Measurements from ENCODE around the gene PSMG2. TPM values are rescaled to one million over a fixed set of nuclear protein-coding genes. Genes with fewer than 3 reads are reported as not detected.

The PSMG2 gene
- total RNA-seq, 1 donor = 66.9 TPM

DNA sequence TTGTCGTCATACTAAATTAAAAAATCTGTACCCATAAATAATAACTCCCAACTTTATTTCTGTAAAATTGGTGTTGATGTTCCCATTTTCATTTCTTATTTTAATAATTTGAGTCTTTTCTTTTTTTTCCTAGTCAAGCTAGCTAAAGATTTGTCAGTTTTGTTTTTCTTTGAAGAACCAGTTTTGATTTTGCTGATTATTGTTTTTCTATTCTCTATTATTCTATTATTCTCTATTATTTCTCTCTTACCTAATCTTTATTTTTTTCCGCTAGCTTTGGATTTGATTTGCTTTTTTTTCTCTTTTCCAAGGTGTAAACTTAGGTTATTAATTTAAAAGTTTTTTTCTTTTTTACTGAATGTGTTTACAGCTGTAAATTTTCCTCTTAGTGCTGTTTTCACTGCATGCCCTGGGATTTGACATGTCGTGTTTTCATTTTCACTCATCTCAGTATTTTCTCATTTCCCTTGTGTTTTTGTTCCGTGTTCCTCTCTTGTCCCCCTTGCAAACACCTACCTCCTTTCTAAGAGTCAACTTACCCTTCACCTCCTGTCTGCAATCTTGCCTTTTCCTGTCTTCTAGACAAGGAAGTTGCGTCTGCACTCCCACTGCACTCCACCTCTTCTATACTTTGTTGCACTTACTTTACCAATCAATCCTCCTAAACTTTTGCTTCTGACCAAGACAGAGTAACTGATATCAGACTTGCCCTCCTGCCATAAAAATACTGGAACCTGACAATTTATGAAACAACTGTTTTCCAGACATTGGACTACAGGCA lies 18.8 kb downstream of the PSMG2 start:
- H3K4me3 ChIP-seq (ENCODE audit: low read depth, low read length) = no peak overlapping the region
- no peak for DNase-seq (ENCODE audit: low read depth)
- TF ChIP-seq, protein P1, sequence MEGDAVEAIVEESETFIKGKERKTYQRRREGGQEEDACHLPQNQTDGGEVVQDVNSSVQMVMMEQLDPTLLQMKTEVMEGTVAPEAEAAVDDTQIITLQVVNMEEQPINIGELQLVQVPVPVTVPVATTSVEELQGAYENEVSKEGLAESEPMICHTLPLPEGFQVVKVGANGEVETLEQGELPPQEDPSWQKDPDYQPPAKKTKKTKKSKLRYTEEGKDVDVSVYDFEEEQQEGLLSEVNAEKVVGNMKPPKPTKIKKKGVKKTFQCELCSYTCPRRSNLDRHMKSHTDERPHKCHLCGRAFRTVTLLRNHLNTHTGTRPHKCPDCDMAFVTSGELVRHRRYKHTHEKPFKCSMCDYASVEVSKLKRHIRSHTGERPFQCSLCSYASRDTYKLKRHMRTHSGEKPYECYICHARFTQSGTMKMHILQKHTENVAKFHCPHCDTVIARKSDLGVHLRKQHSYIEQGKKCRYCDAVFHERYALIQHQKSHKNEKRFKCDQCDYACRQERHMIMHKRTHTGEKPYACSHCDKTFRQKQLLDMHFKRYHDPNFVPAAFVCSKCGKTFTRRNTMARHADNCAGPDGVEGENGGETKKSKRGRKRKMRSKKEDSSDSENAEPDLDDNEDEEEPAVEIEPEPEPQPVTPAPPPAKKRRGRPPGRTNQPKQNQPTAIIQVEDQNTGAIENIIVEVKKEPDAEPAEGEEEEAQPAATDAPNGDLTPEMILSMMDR (IDR thresholded peaks at IDR 0.05; ENCODE audit: insufficient read depth, low read depth, low read length) = no peak

DNA sequence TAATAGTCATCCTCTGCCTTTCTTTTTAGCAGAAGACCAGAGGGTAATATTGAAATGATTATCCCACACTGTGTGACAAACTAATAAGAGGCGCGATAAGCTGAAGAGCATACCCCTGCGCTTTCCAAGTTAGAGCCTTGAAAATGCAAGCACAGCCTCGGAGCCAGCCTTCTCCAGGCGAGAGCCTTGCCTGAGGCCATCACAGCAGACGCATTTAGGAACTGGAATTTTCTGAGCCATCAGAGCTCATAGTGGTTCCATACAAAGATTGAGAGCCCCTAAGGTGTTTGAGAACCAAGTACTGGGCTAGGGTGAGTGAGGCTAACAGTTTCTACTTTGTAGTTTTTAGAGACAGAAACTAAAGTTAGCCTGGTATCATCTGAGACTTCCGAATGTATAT lies 19.9 kb downstream of the PSMG2 start:
- TF ChIP-seq, protein P1 (IDR thresholded peaks at IDR 0.05; ENCODE audit: insufficient read depth, low read depth, low read length) = no peak
- H3K4me3 ChIP-seq (ENCODE audit: low read depth, low read length) = no peak overlapping the region
- DNase-seq (ENCODE audit: low read depth) = no peak

DNA sequence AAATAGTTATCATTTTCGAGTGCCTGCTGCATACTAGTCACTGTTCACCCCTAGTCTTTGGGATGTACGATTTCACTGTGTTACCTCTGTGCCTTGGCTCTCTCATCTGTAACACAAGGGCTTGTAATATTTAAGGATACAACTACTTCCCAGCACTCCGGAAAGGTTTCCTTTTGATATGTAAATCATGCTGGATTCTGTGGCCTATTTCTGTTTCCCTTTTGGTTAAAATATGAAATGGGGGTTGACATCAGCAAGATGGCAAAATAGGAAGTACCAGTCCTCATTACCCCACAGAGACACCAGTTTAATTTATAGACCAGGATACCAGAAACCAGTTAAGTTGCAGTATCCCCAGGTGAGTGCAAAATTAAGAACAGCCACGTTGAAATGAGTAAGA lies 23.5 kb downstream of the PSMG2 start:
- TF ChIP-seq, protein P1 (IDR thresholded peaks at IDR 0.05; ENCODE audit: insufficient read depth, low read depth, low read length) = no peak
- H3K4me3 ChIP-seq (ENCODE audit: low read depth, low read length) = no peak overlapping the region
- DNase-seq (ENCODE audit: low read depth) = no peak

DNA sequence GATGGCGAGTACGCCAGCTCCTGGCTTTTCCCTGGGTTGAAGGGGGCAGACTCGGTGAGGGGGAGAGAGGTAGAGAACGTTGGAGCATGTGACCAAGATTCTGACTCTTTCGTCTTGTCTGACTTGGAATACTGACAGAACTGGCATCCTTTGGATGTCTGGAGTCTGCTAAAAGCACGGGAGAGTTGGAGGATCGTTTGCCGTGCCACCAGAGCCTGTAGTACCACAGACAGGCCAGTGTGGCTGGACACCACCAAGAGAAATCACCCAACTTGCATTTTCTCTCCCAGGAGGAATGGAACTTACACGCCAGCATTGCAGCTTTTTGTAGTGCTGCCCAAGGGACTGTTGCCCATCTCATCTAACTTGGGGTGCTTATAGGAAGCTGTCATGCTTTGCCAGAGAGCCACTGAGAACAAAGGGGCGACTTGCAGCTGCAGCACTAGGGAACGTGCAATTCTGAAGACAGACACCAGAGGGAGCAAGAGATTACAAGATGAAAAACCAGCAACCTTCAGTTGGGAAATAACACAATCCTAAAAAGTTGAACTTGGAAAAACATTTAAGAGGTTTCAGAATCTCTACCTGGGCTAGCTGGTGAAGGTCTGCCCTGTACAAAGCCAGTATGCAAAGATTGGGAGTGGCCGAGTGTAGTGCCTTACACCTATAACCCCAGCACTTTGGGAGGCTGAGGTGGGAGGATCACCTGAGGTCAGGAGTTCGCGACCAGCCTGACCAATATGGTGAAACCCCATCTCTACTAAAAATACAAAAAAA lies 24.1 kb downstream of the PSMG2 start:
- no peak overlapping the region for H3K4me3 ChIP-seq (ENCODE audit: low read depth, low read length)
- DNase-seq (ENCODE audit: low read depth) = peak; percentile 81
- TF ChIP-seq, protein P1 (IDR thresholded peaks at IDR 0.05; ENCODE audit: insufficient read depth, low read depth, low read length) = peak; percentile 89

DNA sequence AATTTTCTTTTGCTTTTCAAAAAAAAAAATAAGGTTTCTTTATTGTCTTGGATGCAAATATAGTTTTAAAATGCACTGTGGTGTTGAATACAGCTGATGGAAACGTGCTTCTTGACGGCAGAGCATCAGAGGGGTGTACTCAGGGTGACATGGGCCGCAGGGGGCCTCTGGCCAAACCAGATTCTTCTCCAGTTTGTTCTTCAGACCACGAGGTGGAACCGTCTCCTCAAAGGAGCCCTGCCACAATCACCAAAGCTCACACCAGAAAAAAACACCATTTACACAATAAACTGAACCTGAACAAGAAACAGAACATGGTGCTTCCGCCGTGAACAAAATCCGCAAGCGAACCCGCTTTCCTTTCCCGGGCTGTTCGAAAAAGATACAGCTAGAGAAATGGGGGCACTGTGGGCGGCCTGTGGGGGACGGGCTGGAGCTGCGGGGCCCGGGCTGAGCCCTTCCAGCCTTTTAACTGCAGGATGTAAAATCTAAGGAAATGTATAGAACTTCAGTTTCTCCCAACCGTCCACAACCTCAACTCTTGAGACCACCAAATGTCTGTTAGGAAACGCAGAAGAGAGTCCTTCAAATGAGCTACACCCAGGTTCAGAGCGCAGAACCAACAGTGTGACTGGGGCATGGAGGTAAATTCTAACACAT lies 34.5 kb downstream of the PSMG2 start:
- TF ChIP-seq, protein P1 (IDR thresholded peaks at IDR 0.05; ENCODE audit: insufficient read depth, low read depth, low read length) = no peak
- H3K4me3 ChIP-seq (ENCODE audit: low read depth, low read length) = no peak overlapping the region
- DNase-seq (ENCODE audit: low read depth) = no peak

DNA sequence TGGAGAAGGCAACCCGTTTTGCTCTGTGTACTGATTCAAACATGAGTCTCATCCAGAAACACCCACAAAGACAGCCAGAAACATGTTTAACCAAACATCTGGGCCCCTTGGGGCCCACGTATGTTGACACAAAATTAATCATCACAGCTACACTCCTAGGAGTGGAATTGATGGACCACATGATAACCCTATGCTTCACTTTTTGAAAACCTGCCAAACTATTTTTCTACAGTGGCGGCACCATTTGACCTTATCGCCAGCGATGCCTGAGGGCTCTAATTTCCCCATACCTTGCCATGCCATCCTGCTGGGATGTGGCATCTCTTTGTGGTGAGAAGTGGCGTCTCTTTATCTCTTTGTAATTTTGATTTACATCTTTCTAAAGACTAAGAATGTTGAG lies 38.5 kb downstream of the PSMG2 start:
- TF ChIP-seq, protein P1 (IDR thresholded peaks at IDR 0.05; ENCODE audit: insufficient read depth, low read depth, low read length) = no peak
- DNase-seq (ENCODE audit: low read depth) = peak; percentile 58
- H3K4me3 ChIP-seq (ENCODE audit: low read depth, low read length) = no peak overlapping the region
